Fibroblast of lung (primary cell): ENCODE results near the gene KCNT2.

Experiments used
- CTCF ChIP-seq, 2 donors: IDR thresholded peaks in 1 of 2; conservative IDR thresholded peaks in 1 of 2; 1 replicate in 1 of 2; 2 replicates in 1 of 2; pipeline ENCODE4 v1.5.1; 2011 to 2012; ENCODE audit warnings: low read length in 2 of 2, control low read depth in 1 of 2, inconsistent platforms in 1 of 2, low read depth in 1 of 2, mild to moderate bottlenecking in 1 of 2
- EZH2 ChIP-seq: IDR thresholded peaks from 2 replicates; pipeline ENCODE4 v1.5.1; 2012; ENCODE audit warnings: low read length, control low read depth, mild to moderate bottlenecking; ENCODE audit errors: missing control alignments

GRCh38 chr1:196381544-196381943 lies 226.7 kb downstream of the KCNT2 start:
- TF ChIP-seq CTCF (conservative IDR thresholded peaks at IDR 0.05 in 1 of 2, IDR thresholded peaks at IDR 0.05 in 1 of 2; ENCODE audit: low read depth in 1 of 2, low read length in 2 of 2): no peak
- TF ChIP-seq EZH2: no peak
